COR-L47 (cell line): ENCODE results near the gene CEP72.
"Not testable (repeated sequence)": the region's sequence is repeated elsewhere in the genome, so short reads cannot be mapped to it uniquely, and the experiment has no call there.

Source experiments
- DNase-seq: peaks from one replicate; lab custom pipeline; 2025; lab: John Stamatoyannopoulos, UW

Gene CEP72

GRCh38 chr5:618450-618849 is 6.3 kb downstream of the CEP72 start:
- DNase-seq: no peak

- no peak for DNase-seq
Measured at GRCh38 chr5:619444-619843, 7.3 kb downstream of the CEP72 start.

- DNase-seq: no peak
Measured at GRCh38 chr5:620152-620551, 8.0 kb downstream of the CEP72 start.

GRCh38 chr5:620586-621180 is 8.5 kb downstream of the CEP72 start:
- DNase-seq: no peak

- DNase-seq: no peak
Measured at GRCh38 chr5:621341-621761, 9.2 kb downstream of the CEP72 start.

- DNase-seq: no peak
Measured at GRCh38 chr5:622359-622758, 10.2 kb downstream of the CEP72 start.

GRCh38 chr5:622946-623522 is 10.9 kb downstream of the CEP72 start:
- no peak for DNase-seq

- no peak for DNase-seq
Measured at GRCh38 chr5:623531-623930, 11.4 kb downstream of the CEP72 start.

- no peak for DNase-seq
Measured at GRCh38 chr5:624118-624950, 12.2 kb downstream of the CEP72 start.

- DNase-seq: no peak
Measured at GRCh38 chr5:624951-625230, 12.8 kb downstream of the CEP72 start.

GRCh38 chr5:625516-625915 is 13.4 kb downstream of the CEP72 start:
- DNase-seq: no peak

- no peak for DNase-seq
Measured at GRCh38 chr5:626850-627249, 14.7 kb downstream of the CEP72 start.

GRCh38 chr5:627840-628239 is 15.7 kb downstream of the CEP72 start:
- DNase-seq: no peak

- DNase-seq: not testable (repeated sequence)
Measured at GRCh38 chr5:628351-629205, 16.4 kb downstream of the CEP72 start.

- no peak for DNase-seq
Measured at GRCh38 chr5:633501-633955, 21.4 kb downstream of the CEP72 start.

- no peak for DNase-seq
Measured at GRCh38 chr5:634191-634590, 22.1 kb downstream of the CEP72 start.

GRCh38 chr5:635306-636055 is 23.3 kb downstream of the CEP72 start:
- DNase-seq: no peak

- DNase-seq: no peak
Measured at GRCh38 chr5:636951-637350, 24.8 kb downstream of the CEP72 start.

GRCh38 chr5:637581-638450 is 25.7 kb downstream of the CEP72 start:
- DNase-seq: no peak

- DNase-seq: no peak
Measured at GRCh38 chr5:638501-639252, 26.5 kb downstream of the CEP72 start.
